ENCODE results near the gene C21orf91. TPM values are rescaled to one million over a fixed set of nuclear protein-coding genes. Genes with fewer than 3 reads are reported as not detected.

Gene C21orf91
- total and polyA plus RNA-seq, 9 of the 15 experiments (the other 6 are each of a cell fraction or from before 2014, with no cell fraction given): 3.9 to 14.1 (median 12.1) TPM

DNA sequence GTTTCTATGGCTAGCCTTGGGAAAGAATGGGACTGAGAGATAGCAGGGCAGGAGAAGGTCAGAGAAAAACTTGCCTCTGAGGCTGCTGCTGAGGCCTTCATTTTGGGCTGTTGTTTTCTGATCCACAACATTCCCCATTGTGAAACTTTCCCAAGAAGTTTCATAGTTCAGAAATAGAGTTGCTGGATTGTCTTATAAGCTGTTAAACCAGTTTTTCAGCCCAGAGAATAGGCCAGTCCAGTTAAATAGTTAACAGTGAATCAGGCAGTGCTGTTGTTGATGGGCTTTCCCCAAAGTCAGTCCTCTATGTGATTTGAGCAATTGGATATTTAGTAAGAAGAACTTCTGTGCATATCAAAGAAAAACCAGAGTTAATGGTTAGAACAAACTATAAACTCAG lies 77.0 kb downstream of the C21orf91 start:
- H3K79me2 ChIP-seq (ENCODE audit: control insufficient read depth, insufficient read depth, low read length): no peaks in the 10 kb centered on the region
- ChIA-PET POLR2A (no interaction called here), CTCF (ENCODE audit: low intra/inter-chr PET ratio) (no interaction called here)
- TF ChIP-seq POLR2A (conservative IDR thresholded peaks at IDR 0.05): no peak
- TF ChIP-seq NR2C2 (CRISPR knock-in tag; IDR thresholded peaks at IDR 0.05): no peak
- peak; percentile 14; the same call in 1 of the 2 replicates for TF ChIP-seq NR2C2 (tag; IDR thresholded peaks at IDR 0.05)
- TF ChIP-seq, protein P1, sequence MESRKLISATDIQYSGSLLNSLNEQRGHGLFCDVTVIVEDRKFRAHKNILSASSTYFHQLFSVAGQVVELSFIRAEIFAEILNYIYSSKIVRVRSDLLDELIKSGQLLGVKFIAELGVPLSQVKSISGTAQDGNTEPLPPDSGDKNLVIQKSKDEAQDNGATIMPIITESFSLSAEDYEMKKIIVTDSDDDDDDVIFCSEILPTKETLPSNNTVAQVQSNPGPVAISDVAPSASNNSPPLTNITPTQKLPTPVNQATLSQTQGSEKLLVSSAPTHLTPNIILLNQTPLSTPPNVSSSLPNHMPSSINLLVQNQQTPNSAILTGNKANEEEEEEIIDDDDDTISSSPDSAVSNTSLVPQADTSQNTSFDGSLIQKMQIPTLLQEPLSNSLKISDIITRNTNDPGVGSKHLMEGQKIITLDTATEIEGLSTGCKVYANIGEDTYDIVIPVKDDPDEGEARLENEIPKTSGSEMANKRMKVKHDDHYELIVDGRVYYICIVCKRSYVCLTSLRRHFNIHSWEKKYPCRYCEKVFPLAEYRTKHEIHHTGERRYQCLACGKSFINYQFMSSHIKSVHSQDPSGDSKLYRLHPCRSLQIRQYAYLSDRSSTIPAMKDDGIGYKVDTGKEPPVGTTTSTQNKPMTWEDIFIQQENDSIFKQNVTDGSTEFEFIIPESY (CRISPR knock-in tag; IDR thresholded peaks at IDR 0.05): no peak
- TF ChIP-seq, protein P2, sequence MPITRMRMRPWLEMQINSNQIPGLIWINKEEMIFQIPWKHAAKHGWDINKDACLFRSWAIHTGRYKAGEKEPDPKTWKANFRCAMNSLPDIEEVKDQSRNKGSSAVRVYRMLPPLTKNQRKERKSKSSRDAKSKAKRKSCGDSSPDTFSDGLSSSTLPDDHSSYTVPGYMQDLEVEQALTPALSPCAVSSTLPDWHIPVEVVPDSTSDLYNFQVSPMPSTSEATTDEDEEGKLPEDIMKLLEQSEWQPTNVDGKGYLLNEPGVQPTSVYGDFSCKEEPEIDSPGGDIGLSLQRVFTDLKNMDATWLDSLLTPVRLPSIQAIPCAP (CRISPR knock-in tag; IDR thresholded peaks at IDR 0.05; ENCODE audit: borderline replicate concordance): no peak
- no peak for TF ChIP-seq JUNB (CRISPR knock-in tag; conservative IDR thresholded peaks at IDR 0.05)
- no peak for FAIRE-seq
- in situ Hi-C loops (cut with MboI) (no loop called here), intact Hi-C loops (cut with micrococcal nuclease) (no loop called here)
- H3K9me1 ChIP-seq (ENCODE audit: control insufficient read depth, insufficient read depth, low read length): no peaks in the 10 kb centered on the region
- H3K9me3 ChIP-seq (replicated peaks; ENCODE audit: control insufficient read depth, insufficient read depth, low read depth, low read length): no peaks in the 10 kb centered on the region
- H3K4me1 ChIP-seq (replicated peaks in 1 of 2; ENCODE audit: control insufficient read depth in 2 of 2, insufficient read depth in 2 of 2, low read length in 2 of 2): no peaks in the 10 kb centered on the region
- no peak overlapping the region for H3K27ac ChIP-seq (ENCODE audit: extremely low read depth, low read depth, low read length)
- no TSS peak for BruUV-seq (replicated peaks)
- no peaks in the 10 kb centered on the region for H3K36me3 ChIP-seq (ENCODE audit: control insufficient read depth, insufficient read depth, low read length)
- H3K27me3 ChIP-seq (ENCODE audit: control insufficient read depth in 2 of 2, insufficient read depth in 2 of 2, low read length in 2 of 2): no peaks in the 10 kb centered on the region; a peak in 1 of 5 replicates
- H2AFZ ChIP-seq (ENCODE audit: low read depth, low read length): no peak overlapping the region
- no peak for DNase-seq (ENCODE audit: extremely low read depth in 1 of 4, low spot score in 3 of 4)
- H3K4me3 ChIP-seq: no peak overlapping the region
- no peak overlapping the region for H3K4me2 ChIP-seq (ENCODE audit: insufficient read depth, low read length)
- ATAC-seq: no peak
- no peaks in the 10 kb centered on the region for H4K20me1 ChIP-seq (replicated peaks; ENCODE audit: control insufficient read depth, insufficient read depth, low read length)
- no peak overlapping the region for H3K9ac ChIP-seq (ENCODE audit: insufficient read depth in 1 of 2, low read depth in 2 of 2, low read length in 2 of 2)

Other genes with a start within 250 kb of the C21orf91 start
- 23.4 and 30.6 TPM in 2 replicates for gene BTG3, start 206.5 kb downstream of the C21orf91 start, total RNA-seq (2014; rRNA removed)
- gene BTG3, start 206.5 kb downstream of the C21orf91 start, total RNA-seq (2014; rRNA removed; fragmentation: Illumina TruSeq; extraction: Trizol): 30.6 and 33.1 TPM in 2 replicates
- gene BTG3, start 206.5 kb downstream of the C21orf91 start, total RNA-seq (2015; rRNA removed; fragmentation: Illumina TruSeq; extraction: Trizol): 23.1 and 23.2 TPM in 2 replicates
- 27.3 and 29.5 TPM in 2 replicates for gene BTG3, start 206.5 kb downstream of the C21orf91 start, total RNA-seq (2021)
- 39.3 and 43.0 TPM in 2 replicates for gene BTG3, start 206.5 kb downstream of the C21orf91 start, polyA plus RNA-seq (2011; rRNA removed)
- 29.7 and 30.7 TPM in 2 replicates for gene BTG3, start 206.5 kb downstream of the C21orf91 start, polyA plus RNA-seq (2014; fragmentation: Illumina TruSeq; extraction: Trizol)
- gene BTG3, start 206.5 kb downstream of the C21orf91 start, polyA plus RNA-seq (2014; fragmentation: Nextera tagmentation; extraction: Ambion mirVana): 10 to 100 TPM; 11.7 to 13.7 TPM
- gene BTG3, start 206.5 kb downstream of the C21orf91 start, polyA plus RNA-seq (2014; rRNA removed): 26.8 and 41.4 TPM in 2 replicates